GM18520 (cell line): ENCODE results near the gene RAPGEF5.

ENCODE experiments used
- ATAC-seq: cut with Tn5 transposase; IDR thresholded peaks from one replicate; pipeline ENCODE4 v1.9.1; 2021; ENCODE audit not compliant: unreplicated experiment

Gene RAPGEF5

GRCh38 chr7:22229148-22229547 lies 127.8 kb downstream of the RAPGEF5 start:
- ATAC-seq, result no peak

- ATAC-seq, result no peak
These were observed 133.1 kb downstream of the RAPGEF5 start for GRCh38 chr7:22223807-22224206.

- ATAC-seq, result no peak
These were observed 136.0 kb downstream of the RAPGEF5 start for GRCh38 chr7:22220941-22221340.

GRCh38 chr7:22219739-22220493 lies 137.0 kb downstream of the RAPGEF5 start:
- ATAC-seq, result no peak

GRCh38 chr7:22219036-22219435 lies 137.9 kb downstream of the RAPGEF5 start:
- no peak for ATAC-seq

GRCh38 chr7:22216832-22217475 lies 140.0 kb downstream of the RAPGEF5 start:
- no peak for ATAC-seq

GRCh38 chr7:22216309-22216708 lies 140.6 kb downstream of the RAPGEF5 start:
- ATAC-seq, result no peak

GRCh38 chr7:22214000-22214399 lies 143.0 kb downstream of the RAPGEF5 start:
- no peak for ATAC-seq

- no peak for ATAC-seq
These were observed 143.9 kb downstream of the RAPGEF5 start for GRCh38 chr7:22213081-22213480.

GRCh38 chr7:22210967-22211366 lies 146.0 kb downstream of the RAPGEF5 start:
- no peak for ATAC-seq

GRCh38 chr7:22210355-22210754 lies 146.6 kb downstream of the RAPGEF5 start:
- no peak for ATAC-seq

- ATAC-seq, result no peak
These were observed 148.2 kb downstream of the RAPGEF5 start for GRCh38 chr7:22208799-22209198.

GRCh38 chr7:22207724-22208225 lies 149.2 kb downstream of the RAPGEF5 start:
- ATAC-seq, result no peak

GRCh38 chr7:22205631-22206030 lies 151.3 kb downstream of the RAPGEF5 start:
- no peak for ATAC-seq

- ATAC-seq, result no peak
These were observed 152.6 kb downstream of the RAPGEF5 start for GRCh38 chr7:22204312-22204711.

- ATAC-seq, result no peak
These were observed 154.8 kb downstream of the RAPGEF5 start for GRCh38 chr7:22202141-22202540.

- ATAC-seq, result no peak
These were observed 155.6 kb downstream of the RAPGEF5 start for GRCh38 chr7:22201186-22201880.

- ATAC-seq, result no peak
These were observed 156.2 kb downstream of the RAPGEF5 start for GRCh38 chr7:22200777-22201176.

GRCh38 chr7:22200238-22200637 lies 156.7 kb downstream of the RAPGEF5 start:
- ATAC-seq, result no peak

- ATAC-seq, result no peak
These were observed 159.6 kb downstream of the RAPGEF5 start for GRCh38 chr7:22197376-22197775.

GRCh38 chr7:22196429-22196828 lies 160.5 kb downstream of the RAPGEF5 start:
- ATAC-seq, result no peak
